ENCODE results near the gene PAGE1. TPM values are rescaled to one million over a fixed set of nuclear protein-coding genes. Genes with fewer than 3 reads are reported as not detected.

The PAGE1 gene
- total and polyA plus RNA-seq, 4 donors, result not detected

- Histone ChIP-seq H3K4me3 (ENCODE audit: low read depth in 1 of 3, low read length in 3 of 3) (no peak overlapping the region), H3K27me3 (ENCODE audit: control insufficient read depth in 4 of 4, insufficient read depth in 4 of 4, low read length in 3 of 4) (peaks cover 0 to 4% (median 0%) of the 10 kb centered on the region in 4 donors), H3K27ac (ENCODE audit: low read depth in 1 of 2, low read length in 2 of 2) (no peak overlapping the region), H3K4me1 (ENCODE audit: control insufficient read depth in 4 of 4, insufficient read depth in 4 of 4, low read length in 3 of 4) (no peaks in the 10 kb centered on the region), H3K9ac (ENCODE audit: low read depth in 1 of 2, low read length in 2 of 2) (no peak overlapping the region), H3K36me3 (ENCODE audit: control insufficient read depth in 4 of 4, insufficient read depth in 3 of 4, low read depth in 1 of 4, low read length in 3 of 4) (no peaks in the 10 kb centered on the region), H3K9me3 (ENCODE audit: control insufficient read depth in 4 of 4, low read length in 3 of 4) (no peaks in the 10 kb centered on the region)
- no peak for TF ChIP-seq HNF4G (IDR thresholded peaks at IDR 0.05)
- no peak for TF ChIP-seq YY1 (IDR thresholded peaks at IDR 0.05)
- no peak for TF ChIP-seq ZBTB33 (IDR thresholded peaks at IDR 0.05)
- TF ChIP-seq, protein P1, sequence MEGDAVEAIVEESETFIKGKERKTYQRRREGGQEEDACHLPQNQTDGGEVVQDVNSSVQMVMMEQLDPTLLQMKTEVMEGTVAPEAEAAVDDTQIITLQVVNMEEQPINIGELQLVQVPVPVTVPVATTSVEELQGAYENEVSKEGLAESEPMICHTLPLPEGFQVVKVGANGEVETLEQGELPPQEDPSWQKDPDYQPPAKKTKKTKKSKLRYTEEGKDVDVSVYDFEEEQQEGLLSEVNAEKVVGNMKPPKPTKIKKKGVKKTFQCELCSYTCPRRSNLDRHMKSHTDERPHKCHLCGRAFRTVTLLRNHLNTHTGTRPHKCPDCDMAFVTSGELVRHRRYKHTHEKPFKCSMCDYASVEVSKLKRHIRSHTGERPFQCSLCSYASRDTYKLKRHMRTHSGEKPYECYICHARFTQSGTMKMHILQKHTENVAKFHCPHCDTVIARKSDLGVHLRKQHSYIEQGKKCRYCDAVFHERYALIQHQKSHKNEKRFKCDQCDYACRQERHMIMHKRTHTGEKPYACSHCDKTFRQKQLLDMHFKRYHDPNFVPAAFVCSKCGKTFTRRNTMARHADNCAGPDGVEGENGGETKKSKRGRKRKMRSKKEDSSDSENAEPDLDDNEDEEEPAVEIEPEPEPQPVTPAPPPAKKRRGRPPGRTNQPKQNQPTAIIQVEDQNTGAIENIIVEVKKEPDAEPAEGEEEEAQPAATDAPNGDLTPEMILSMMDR (IDR thresholded peaks at IDR 0.05; ENCODE audit: low read depth, low read length, missing input control), result no peak
- TF ChIP-seq MAX (IDR thresholded peaks at IDR 0.05), result no peak
- no peak for TF ChIP-seq RXRA (IDR thresholded peaks at IDR 0.05)
- TF ChIP-seq NR2F2 (IDR thresholded peaks at IDR 0.05), result no peak
- TF ChIP-seq ATF3 (IDR thresholded peaks at IDR 0.05), result no peak
- TF ChIP-seq FOXA2 (IDR thresholded peaks at IDR 0.05), result no peak
- TF ChIP-seq TAF1 (conservative IDR thresholded peaks at IDR 0.05), result no peak
- no peak for DNase-seq (ENCODE audit: low spot score)
These were observed 5.5 kb upstream of the PAGE1 start for GRCh38 chrX:49701323-49701722.

GRCh38 chrX:49675075-49675719 lies 20.6 kb downstream of the PAGE1 start:
- H3K9me3 ChIP-seq (ENCODE audit: control insufficient read depth in 4 of 4, low read length in 3 of 4), result peaks cover 0 to 3% (median 0%) of the 10 kb centered on the region in 4 donors
- 37% methylated on average over 2 of the region's 2 CpGs for WGBS
- TF ChIP-seq HNF4A (conservative IDR thresholded peaks at IDR 0.05) (no peak), ATF3 (IDR thresholded peaks at IDR 0.05) (no peak), FOXA1 (IDR thresholded peaks at IDR 0.05) (no peak), RAD21 (IDR thresholded peaks at IDR 0.05) (no peak), SP1 (IDR thresholded peaks at IDR 0.05) (no peak), RXRA (IDR thresholded peaks at IDR 0.05) (no peak), REST (IDR thresholded peaks at IDR 0.05) (no peak)
- TF ChIP-seq, protein P1 (IDR thresholded peaks at IDR 0.05; ENCODE audit: low read depth, low read length, missing input control), result no peak
- H3K9ac ChIP-seq (ENCODE audit: low read depth in 1 of 2, low read length in 2 of 2), result no peak overlapping the region
- H3K4me1 ChIP-seq (ENCODE audit: control insufficient read depth in 4 of 4, insufficient read depth in 4 of 4, low read length in 3 of 4), result no peaks in the 10 kb centered on the region
- no peak overlapping the region for H3K27ac ChIP-seq (ENCODE audit: low read depth in 1 of 2, low read length in 2 of 2)
- H3K27me3 ChIP-seq (ENCODE audit: control insufficient read depth in 4 of 4, insufficient read depth in 4 of 4, low read length in 3 of 4), result peaks cover 0 to 3% (median 0%) of the 10 kb centered on the region in 4 donors
- H3K36me3 ChIP-seq (ENCODE audit: control insufficient read depth in 4 of 4, insufficient read depth in 3 of 4, low read depth in 1 of 4, low read length in 3 of 4), result no peaks in the 10 kb centered on the region
- H3K4me3 ChIP-seq (ENCODE audit: low read depth in 1 of 3, low read length in 3 of 3), result no peak overlapping the region
- DNase-seq (ENCODE audit: low spot score), result no peak

Measured in liver (tissue), 9 donors.